CD4-positive, alpha-beta T cell treated with Interleukin-4 for 1 hour (primary cell): ENCODE measurements around the gene LMO4.

ENCODE experiments used
- DNase-seq, 2 donors: peaks; one replicate each; pipeline ENCODE4 v3.0.0-alpha.2; 2020 to 2022

Gene LMO4

GRCh38 chr1:87328272-87329050 is at the start of gene LMO4:
Gene LMO4 (plus strand): TSS chr1:87328880. CDS start chr1:87332016, 3,136 bp downstream.
- peak; percentile 91 to 92 for DNase-seq

GRCh38 chr1:87279536-87279875 is 49.2 kb upstream of the LMO4 start:
- DNase-seq: no peak

- DNase-seq: no peak
Observed at GRCh38 chr1:87279966-87280535, 48.6 kb upstream of the LMO4 start.

- no peak for DNase-seq
Observed at GRCh38 chr1:87284456-87285240, 44.0 kb upstream of the LMO4 start.

- DNase-seq: no peak
Observed at GRCh38 chr1:87291107-87291506, 37.6 kb upstream of the LMO4 start.

GRCh38 chr1:87292684-87293493 is 35.8 kb upstream of the LMO4 start:
- DNase-seq: peak; percentile 51 to 55

- DNase-seq: no peak
Observed at GRCh38 chr1:87294633-87295032, 34.0 kb upstream of the LMO4 start.

- DNase-seq: no peak
Observed at GRCh38 chr1:87295445-87296110, 33.1 kb upstream of the LMO4 start.

- DNase-seq: no peak
Observed at GRCh38 chr1:87296206-87296605, 32.5 kb upstream of the LMO4 start.

- no peak for DNase-seq
Observed at GRCh38 chr1:87299661-87300060, 29.0 kb upstream of the LMO4 start.

- no peak for DNase-seq
Observed at GRCh38 chr1:87300628-87301027, 28.1 kb upstream of the LMO4 start.

GRCh38 chr1:87305151-87305550 is 23.5 kb upstream of the LMO4 start:
- no peak for DNase-seq

- no peak for DNase-seq
Observed at GRCh38 chr1:87305762-87306161, 22.9 kb upstream of the LMO4 start.

GRCh38 chr1:87307306-87307705 is 21.4 kb upstream of the LMO4 start:
- DNase-seq: no peak

- no peak for DNase-seq
Observed at GRCh38 chr1:87307931-87308330, 20.7 kb upstream of the LMO4 start.

- DNase-seq: no peak
Observed at GRCh38 chr1:87314091-87314490, 14.6 kb upstream of the LMO4 start.

- peak in 1 of 2 donors; percentile 5 for DNase-seq
Observed at GRCh38 chr1:87318056-87318650, 10.5 kb upstream of the LMO4 start.

GRCh38 chr1:87318806-87319205 is 9.9 kb upstream of the LMO4 start:
- DNase-seq: no peak

GRCh38 chr1:87325982-87326738 is 2.5 kb upstream of the LMO4 start:
- DNase-seq: peak; percentile 52 to 78

GRCh38 chr1:87327376-87328271 is 1.1 kb upstream of the LMO4 start:
- no peak for DNase-seq
